Liver (tissue), 9 donors: ENCODE measurements around the gene SGF29. TPM values are rescaled to one million over a fixed set of nuclear protein-coding genes. Genes with fewer than 3 reads are reported as not detected.

Experiments used
- DNase-seq: peaks from one replicate; pipeline ENCODE4 v3.0.0-alpha.2; 2017; ENCODE audit warnings: low spot score
- H3K27ac ChIP-seq, 2 donors: one replicate each; pipeline ENCODE4 v1.7.0; 2013; ENCODE audit warnings: inconsistent platforms in 2 of 2, low read length in 2 of 2, control low read depth in 1 of 2, low read depth in 1 of 2, mild to moderate bottlenecking in 1 of 2
- H3K27me3 ChIP-seq, 4 donors: one replicate each; pipeline versions ENCODE4 v1.6.1 to v1.7.0; 2013; ENCODE audit warnings: low read length in 3 of 4, inconsistent platforms in 1 of 4, mild to moderate bottlenecking in 1 of 4, moderate library complexity in 1 of 4; ENCODE audit not compliant: control insufficient read depth in 4 of 4, insufficient read depth in 4 of 4
- H3K36me3 ChIP-seq, 4 donors: one replicate each; pipeline versions ENCODE4 v1.6.1 to v1.7.0; 2013; ENCODE audit warnings: low read length in 3 of 4, mild to moderate bottlenecking in 3 of 4, low read depth in 1 of 4, moderate library complexity in 1 of 4; ENCODE audit not compliant: control insufficient read depth in 4 of 4, insufficient read depth in 3 of 4
- H3K4me1 ChIP-seq, 4 donors: one replicate each; pipeline versions ENCODE4 v1.6.1 to v1.7.0; 2013; ENCODE audit warnings: low read length in 3 of 4, mild to moderate bottlenecking in 3 of 4, moderate library complexity in 1 of 4; ENCODE audit not compliant: control insufficient read depth in 4 of 4, insufficient read depth in 4 of 4
- H3K4me3 ChIP-seq, 3 donors: one replicate each; pipeline versions ENCODE4 v1.6.1 to v1.7.0; 2013; ENCODE audit warnings: low read length in 3 of 3, control low read depth in 1 of 3, low read depth in 1 of 3, mild to moderate bottlenecking in 1 of 3
- H3K9ac ChIP-seq, 2 donors: one replicate each; pipeline ENCODE4 v1.7.0; 2013; ENCODE audit warnings: low read length in 2 of 2, mild to moderate bottlenecking in 2 of 2, moderate library complexity in 2 of 2, control low read depth in 1 of 2, low read depth in 1 of 2
- H3K9me3 ChIP-seq, 4 donors: one replicate each; pipeline versions ENCODE4 v1.6.1 to v1.7.0; 2013; ENCODE audit warnings: low read length in 3 of 4; ENCODE audit not compliant: control insufficient read depth in 4 of 4
- CTCF ChIP-seq: fragments of 150-350 bp; IDR thresholded peaks from 2 replicates; pipeline ENCODE4 v1.5.1; 2017; ENCODE audit warnings: improper control_type of control experiment, low read depth, low read length; ENCODE audit not compliant: missing input control
- EGR1 ChIP-seq, 2 donors: IDR thresholded peaks; 2 replicates each; pipeline ENCODE4 v1.6.1; 2016 to 2018; ENCODE audit warnings: antibody characterized with exemption in 2 of 2, low read depth in 2 of 2
- FOXA1 ChIP-seq: IDR thresholded peaks from 2 replicates; pipeline ENCODE4 v1.6.1; 2016; ENCODE audit warnings: antibody characterized with exemption
- FOXA2 ChIP-seq: IDR thresholded peaks from 2 replicates; pipeline ENCODE4 v1.6.1; 2016; ENCODE audit warnings: antibody characterized with exemption
- GABPA ChIP-seq, 2 donors: IDR thresholded peaks in 1 of 2; conservative IDR thresholded peaks in 1 of 2; 2 replicates each; pipeline ENCODE4 v1.6.1; 2016; ENCODE audit warnings: antibody characterized with exemption in 2 of 2, mild to moderate bottlenecking in 1 of 2, moderate library complexity in 1 of 2
- HNF4A ChIP-seq, 2 donors: conservative IDR thresholded peaks; 2 replicates each; pipeline ENCODE4 v1.6.1; 2016; ENCODE audit warnings: antibody characterized with exemption in 2 of 2, mild to moderate bottlenecking in 2 of 2
- HNF4G ChIP-seq: IDR thresholded peaks from 2 replicates; pipeline ENCODE4 v1.6.1; 2016; ENCODE audit warnings: antibody characterized with exemption
- JUND ChIP-seq, 2 donors: IDR thresholded peaks; 2 replicates each; pipeline ENCODE4 v1.6.1; 2016; ENCODE audit warnings: antibody characterized with exemption in 2 of 2
- NR2F2 ChIP-seq: IDR thresholded peaks from 2 replicates; pipeline ENCODE4 v1.6.1; 2016; ENCODE audit warnings: antibody characterized with exemption
- RAD21 ChIP-seq, 2 donors: IDR thresholded peaks; 2 replicates each; pipeline ENCODE4 v1.6.1; 2016; ENCODE audit warnings: antibody characterized with exemption in 2 of 2, mild to moderate bottlenecking in 2 of 2
- RXRA ChIP-seq, 2 donors: IDR thresholded peaks; 2 replicates each; pipeline ENCODE4 v1.6.1; 2017 to 2018; ENCODE audit warnings: antibody characterized with exemption in 2 of 2, mild to moderate bottlenecking in 1 of 2
- SP1 ChIP-seq: IDR thresholded peaks from 2 replicates; pipeline ENCODE4 v1.6.1; 2018; ENCODE audit warnings: antibody characterized with exemption, mild to moderate bottlenecking
- TAF1 ChIP-seq: conservative IDR thresholded peaks from 2 replicates; pipeline ENCODE4 v1.6.1; 2016; ENCODE audit warnings: antibody characterized with exemption, mild to moderate bottlenecking
- YY1 ChIP-seq: IDR thresholded peaks from 2 replicates; pipeline ENCODE4 v1.6.1; 2016; ENCODE audit warnings: antibody characterized with exemption, mild to moderate bottlenecking
- WGBS: extraction: QIAGEN DNeasy Blood & Tissue Kit; methylation state at CpG from one replicate; pipeline ENCODE4 v1.1.7; 2013; 5-methylcytosine and 5-hydroxymethylcytosine counted together
- polyA plus RNA-seq, 2 donors: library from polyadenylated mRNA; stranded (reverse) in 1 of 2; unstranded in 1 of 2; fragments of 200-250 nt in 1 of 2; fragments of >200 nt in 1 of 2; fragmentation: Nextera tagmentation in 1 of 2; extraction: Ambion mirVana in 1 of 2; gene quantifications; one replicate each; pipeline versions ENCODE4 v1.2.1 to v1.2.3, GENCODE V29; 2013 to 2015
- total RNA-seq, 2 donors: library from RNA; depleted of rRNA; stranded (reverse); fragments of >200 nt; gene quantifications; one replicate each; pipeline ENCODE4 v1.2.3, GENCODE V29; 2014
- TF ChIP-seq, protein P1 (sequence below): IDR thresholded peaks from 2 replicates; pipeline ENCODE4 v1.6.1; 2016; ENCODE audit warnings: antibody characterized with exemption, mild to moderate bottlenecking
- TF ChIP-seq, protein P2 (sequence below): IDR thresholded peaks from 2 replicates; pipeline ENCODE4 v1.6.1; 2016; ENCODE audit warnings: antibody characterized with exemption
- TF ChIP-seq, protein P3 (sequence below): IDR thresholded peaks from 2 replicates; pipeline ENCODE4 v1.6.1; 2016; ENCODE audit warnings: antibody characterized with exemption
- TF ChIP-seq, protein P4 (sequence below): IDR thresholded peaks from 2 replicates; pipeline ENCODE4 v1.6.1; 2016; ENCODE audit warnings: antibody characterized with exemption
- donor health status: healthy.
- donor health status: healthy.
- donor health status: healthy.
- donor health status: healthy.
- donor health status: healthy.

The SGF29 gene
- total and polyA plus RNA-seq, 4 donors, result 6.5 to 18.1 (median 10.5) TPM

DNA sequence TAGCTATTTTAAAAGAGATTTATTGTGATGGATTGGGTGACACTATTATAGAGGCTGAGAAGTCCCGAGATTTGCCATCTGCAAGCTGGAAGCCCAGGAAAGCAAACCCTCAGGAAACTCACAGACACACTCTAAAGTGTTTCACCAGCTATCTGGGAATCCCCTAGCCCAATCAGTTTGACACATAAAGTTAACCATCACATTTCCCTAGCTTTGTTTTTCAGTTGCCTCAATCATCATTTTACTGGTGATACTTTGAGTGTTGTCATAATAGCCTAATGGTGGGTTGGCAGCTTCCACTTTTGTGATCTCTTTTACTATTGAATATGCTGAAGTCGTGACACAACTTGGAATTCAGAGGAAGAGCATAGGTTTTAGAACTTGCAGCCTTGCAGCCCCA, 1.8 kb downstream of the SGF29 start:
- no peak overlapping the region for H3K9ac ChIP-seq
- H3K27me3 ChIP-seq, result no peaks in the 10 kb centered on the region
- 88% methylated on average over 2 of the region's 2 CpGs for WGBS
- H3K36me3 ChIP-seq, result peaks cover 0 to 10% (median 4%) of the 10 kb centered on the region in 4 donors
- no peaks in the 10 kb centered on the region for H3K9me3 ChIP-seq
- no peak overlapping the region for H3K27ac ChIP-seq
- no peak for DNase-seq
- TF ChIP-seq, protein P1, sequence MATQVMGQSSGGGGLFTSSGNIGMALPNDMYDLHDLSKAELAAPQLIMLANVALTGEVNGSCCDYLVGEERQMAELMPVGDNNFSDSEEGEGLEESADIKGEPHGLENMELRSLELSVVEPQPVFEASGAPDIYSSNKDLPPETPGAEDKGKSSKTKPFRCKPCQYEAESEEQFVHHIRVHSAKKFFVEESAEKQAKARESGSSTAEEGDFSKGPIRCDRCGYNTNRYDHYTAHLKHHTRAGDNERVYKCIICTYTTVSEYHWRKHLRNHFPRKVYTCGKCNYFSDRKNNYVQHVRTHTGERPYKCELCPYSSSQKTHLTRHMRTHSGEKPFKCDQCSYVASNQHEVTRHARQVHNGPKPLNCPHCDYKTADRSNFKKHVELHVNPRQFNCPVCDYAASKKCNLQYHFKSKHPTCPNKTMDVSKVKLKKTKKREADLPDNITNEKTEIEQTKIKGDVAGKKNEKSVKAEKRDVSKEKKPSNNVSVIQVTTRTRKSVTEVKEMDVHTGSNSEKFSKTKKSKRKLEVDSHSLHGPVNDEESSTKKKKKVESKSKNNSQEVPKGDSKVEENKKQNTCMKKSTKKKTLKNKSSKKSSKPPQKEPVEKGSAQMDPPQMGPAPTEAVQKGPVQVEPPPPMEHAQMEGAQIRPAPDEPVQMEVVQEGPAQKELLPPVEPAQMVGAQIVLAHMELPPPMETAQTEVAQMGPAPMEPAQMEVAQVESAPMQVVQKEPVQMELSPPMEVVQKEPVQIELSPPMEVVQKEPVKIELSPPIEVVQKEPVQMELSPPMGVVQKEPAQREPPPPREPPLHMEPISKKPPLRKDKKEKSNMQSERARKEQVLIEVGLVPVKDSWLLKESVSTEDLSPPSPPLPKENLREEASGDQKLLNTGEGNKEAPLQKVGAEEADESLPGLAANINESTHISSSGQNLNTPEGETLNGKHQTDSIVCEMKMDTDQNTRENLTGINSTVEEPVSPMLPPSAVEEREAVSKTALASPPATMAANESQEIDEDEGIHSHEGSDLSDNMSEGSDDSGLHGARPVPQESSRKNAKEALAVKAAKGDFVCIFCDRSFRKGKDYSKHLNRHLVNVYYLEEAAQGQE, result no peak
- no peak for TF ChIP-seq SP1
- TF ChIP-seq, protein P2, sequence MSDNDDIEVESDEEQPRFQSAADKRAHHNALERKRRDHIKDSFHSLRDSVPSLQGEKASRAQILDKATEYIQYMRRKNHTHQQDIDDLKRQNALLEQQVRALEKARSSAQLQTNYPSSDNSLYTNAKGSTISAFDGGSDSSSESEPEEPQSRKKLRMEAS, result no peak
- TF ChIP-seq JUND (IDR thresholded peaks at IDR 0.05), result no peak
- TF ChIP-seq FOXA1, result no peak
- no peak for TF ChIP-seq RAD21 (IDR thresholded peaks at IDR 0.05)
- TF ChIP-seq YY1, result no peak
- no peak for TF ChIP-seq CTCF
- no peak for TF ChIP-seq TAF1
- TF ChIP-seq HNF4A (conservative IDR thresholded peaks at IDR 0.05), result no peak
- TF ChIP-seq, protein P3, sequence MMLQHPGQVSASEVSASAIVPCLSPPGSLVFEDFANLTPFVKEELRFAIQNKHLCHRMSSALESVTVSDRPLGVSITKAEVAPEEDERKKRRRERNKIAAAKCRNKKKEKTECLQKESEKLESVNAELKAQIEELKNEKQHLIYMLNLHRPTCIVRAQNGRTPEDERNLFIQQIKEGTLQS, result no peak
- TF ChIP-seq HNF4G, result no peak
- TF ChIP-seq NR2F2, result no peak
- no peak for TF ChIP-seq FOXA2
- TF ChIP-seq GABPA (IDR thresholded peaks at IDR 0.05 in 1 of 2, conservative IDR thresholded peaks at IDR 0.05 in 1 of 2), result no peak
- TF ChIP-seq RXRA (IDR thresholded peaks at IDR 0.05), result no peak
- TF ChIP-seq EGR1 (IDR thresholded peaks at IDR 0.05; ENCODE audit: low read depth in 2 of 2), result no peak
- TF ChIP-seq, protein P4, sequence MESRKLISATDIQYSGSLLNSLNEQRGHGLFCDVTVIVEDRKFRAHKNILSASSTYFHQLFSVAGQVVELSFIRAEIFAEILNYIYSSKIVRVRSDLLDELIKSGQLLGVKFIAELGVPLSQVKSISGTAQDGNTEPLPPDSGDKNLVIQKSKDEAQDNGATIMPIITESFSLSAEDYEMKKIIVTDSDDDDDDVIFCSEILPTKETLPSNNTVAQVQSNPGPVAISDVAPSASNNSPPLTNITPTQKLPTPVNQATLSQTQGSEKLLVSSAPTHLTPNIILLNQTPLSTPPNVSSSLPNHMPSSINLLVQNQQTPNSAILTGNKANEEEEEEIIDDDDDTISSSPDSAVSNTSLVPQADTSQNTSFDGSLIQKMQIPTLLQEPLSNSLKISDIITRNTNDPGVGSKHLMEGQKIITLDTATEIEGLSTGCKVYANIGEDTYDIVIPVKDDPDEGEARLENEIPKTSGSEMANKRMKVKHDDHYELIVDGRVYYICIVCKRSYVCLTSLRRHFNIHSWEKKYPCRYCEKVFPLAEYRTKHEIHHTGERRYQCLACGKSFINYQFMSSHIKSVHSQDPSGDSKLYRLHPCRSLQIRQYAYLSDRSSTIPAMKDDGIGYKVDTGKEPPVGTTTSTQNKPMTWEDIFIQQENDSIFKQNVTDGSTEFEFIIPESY, result no peak
- no peak overlapping the region for H3K4me3 ChIP-seq
- peaks cover 2 to 14% (median 7%) of the 10 kb centered on the region in 4 donors for H3K4me1 ChIP-seq
